Panc1 (cell line): ENCODE results near the gene GOLGA2. TPM values are rescaled to one million over a fixed set of nuclear protein-coding genes. Genes with fewer than 3 reads are reported as not detected.

ENCODE experiments used
- ATAC-seq: fragments of 200-7000 bp; cut with Tn5 transposase; 2 replicates; pipeline ENCODE4 v1.9.1; 2020; ENCODE audit warnings: mild to moderate bottlenecking, moderate library complexity
- BruUV-seq: library from RNA; stranded (reverse); fragments of 400-500 nt; replicated peaks from 2 replicates; lab custom pipeline; 2021; lab: Mats Ljungman, UMichigan
- CTCF ChIA-PET: fragments of 300-600 bp; sonication (Branson Sonifier 250); formaldehyde crosslinking; loops from one replicate; lab custom pipeline; 2022; ENCODE audit warnings: antibody characterized with exemption; lab: Charles Lee
- POLR2A ChIA-PET: fragments of 300-600 bp; sonication (Branson Sonifier 250); formaldehyde crosslinking; loops from one replicate; lab custom pipeline; 2022; ENCODE audit warnings: antibody characterized with exemption; lab: Charles Lee
- DNase-seq: peaks from one replicate; pipeline ENCODE4 v3.0.0-alpha.2; 2010; ENCODE audit warnings: low read depth, low spot score
- H3K27ac ChIP-seq: 2 replicates; pipeline ENCODE4 v1.5.1; 2011; ENCODE audit warnings: mild to moderate bottlenecking, low read length, inconsistent platforms
- H3K27me3 ChIP-seq: fragments of 200-500 bp; sonication (Bioruptor generic); 2 replicates; pipeline ENCODE4 v1.6.0; 2014; ENCODE audit warnings: low read length, inconsistent platforms; ENCODE audit not compliant: control insufficient read depth, insufficient read depth
- H3K36me3 ChIP-seq: fragments of 200-500 bp; sonication (Bioruptor generic); 2 replicates; pipeline ENCODE4 v1.5.1; 2014; ENCODE audit warnings: inconsistent platforms, mild to moderate bottlenecking, low read length, moderate library complexity; ENCODE audit not compliant: control insufficient read depth, insufficient read depth
- H3K4me1 ChIP-seq: 2 replicates; pipeline ENCODE4 v1.5.1; 2011; ENCODE audit warnings: inconsistent platforms, mild to moderate bottlenecking, low read length, moderate library complexity; ENCODE audit not compliant: control insufficient read depth, insufficient read depth
- H3K4me3 ChIP-seq, 2 experiments: 2 replicates each; pipeline ENCODE4 v1.5.1; 2011 to 2012; ENCODE audit warnings: low read depth in 2 of 2, low read length in 2 of 2, mild to moderate bottlenecking in 2 of 2, inconsistent platforms in 1 of 2, moderate library complexity in 1 of 2
- H3K9me3 ChIP-seq: fragments of 200-500 bp; sonication (Bioruptor generic); 2 replicates; pipeline ENCODE4 v1.5.1; 2014; ENCODE audit warnings: low read depth, mild to moderate bottlenecking, inconsistent platforms, low read length, moderate library complexity; ENCODE audit not compliant: control insufficient read depth, insufficient read depth
- POLR2AphosphoS5 ChIP-seq: IDR thresholded peaks from 2 replicates; pipeline ENCODE4 v1.6.1; 2012; ENCODE audit warnings: mild to moderate bottlenecking, low read depth, low read length, moderate library complexity
- SIN3A ChIP-seq: IDR thresholded peaks from 2 replicates; pipeline ENCODE4 v1.6.1; 2012; ENCODE audit warnings: low read depth, mild to moderate bottlenecking, low read length, moderate library complexity, borderline replicate concordance; ENCODE audit not compliant: insufficient read depth
- TCF7L2 ChIP-seq: IDR thresholded peaks from 2 replicates; pipeline ENCODE4 v1.6.1; 2011; ENCODE audit warnings: mild to moderate bottlenecking, low read depth, low read length, inconsistent platforms
- in situ Hi-C: cut with HindIII; loops from 2 replicates; pipeline ENCODE4 v1.10.0; 2016; ENCODE audit warnings: low sequenced_read_pairs, low pct_unique_long_range_greater_than_20kb
- intact Hi-C: fragments of 100-400 bp; cut with micrococcal nuclease; formaldehyde crosslinking; loops from one replicate; pipeline ENCODE4 v1.10.0; 2022; ENCODE audit not compliant: unreplicated experiment
- total RNA-seq: library from RNA; stranded (reverse); gene quantifications from one replicate; pipeline ENCODE4 v1.2.1, GENCODE V29; 2021; ENCODE audit not compliant: unreplicated experiment
- TF ChIP-seq, protein P1 (sequence below): fragments of 450-650 bp; IDR thresholded peaks from 2 replicates; pipeline ENCODE4 v1.5.1; 2017; ENCODE audit warnings: mild to moderate bottlenecking
- TF ChIP-seq, protein P2 (sequence below), 2 experiments: IDR thresholded peaks; 2 replicates each; pipeline ENCODE4 v1.6.1; 2011 to 2012; ENCODE audit warnings: low read depth in 2 of 2, control low read depth in 1 of 2, low read length in 1 of 2, mild to moderate bottlenecking in 1 of 2, moderate library complexity in 1 of 2; ENCODE audit not compliant: insufficient read depth in 1 of 2

Gene GOLGA2
- total RNA-seq, 1 experiment from 2014 or later, result 69.6 TPM

DNA sequence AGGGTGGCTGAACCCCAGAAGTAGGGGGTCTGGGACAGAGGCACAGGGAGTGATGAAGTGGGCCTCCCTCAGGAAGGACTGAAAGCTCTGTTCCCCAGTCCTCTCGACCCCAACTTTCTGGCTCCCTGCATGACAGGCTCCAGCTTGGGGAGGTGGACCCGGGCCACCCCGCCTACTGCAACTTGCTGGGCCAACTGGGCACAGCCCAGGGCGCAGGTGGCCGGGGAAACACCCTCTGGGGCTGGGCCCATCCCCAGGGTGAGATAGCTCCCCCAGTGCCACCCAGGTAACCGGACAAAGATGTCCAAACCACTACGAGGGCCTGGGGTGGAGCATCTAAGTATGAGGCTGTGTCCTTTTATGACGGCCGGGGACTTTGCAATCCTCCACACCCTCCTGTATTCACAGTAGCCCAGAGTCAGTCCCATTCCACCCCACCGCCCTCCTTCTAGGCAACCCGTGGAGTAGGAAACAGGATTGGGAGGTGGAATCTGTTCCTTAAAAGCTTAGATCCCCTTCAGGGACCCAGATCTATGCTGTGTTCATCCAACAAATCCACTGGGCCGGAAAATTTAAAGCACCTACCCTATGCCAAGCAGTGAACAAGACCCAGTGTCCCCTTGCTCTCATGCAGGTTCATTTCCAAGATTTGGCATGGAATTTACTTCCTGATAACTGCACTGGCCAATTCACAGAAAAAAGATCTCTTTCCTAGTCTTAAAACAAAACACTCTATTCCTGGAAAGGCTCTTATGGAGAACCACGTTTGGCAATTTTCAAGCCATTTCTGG, 52.7 kb downstream of the GOLGA2 start:
- TF ChIP-seq SIN3A, result no peak
- no peak for TF ChIP-seq TCF7L2
- TF ChIP-seq, protein P1, sequence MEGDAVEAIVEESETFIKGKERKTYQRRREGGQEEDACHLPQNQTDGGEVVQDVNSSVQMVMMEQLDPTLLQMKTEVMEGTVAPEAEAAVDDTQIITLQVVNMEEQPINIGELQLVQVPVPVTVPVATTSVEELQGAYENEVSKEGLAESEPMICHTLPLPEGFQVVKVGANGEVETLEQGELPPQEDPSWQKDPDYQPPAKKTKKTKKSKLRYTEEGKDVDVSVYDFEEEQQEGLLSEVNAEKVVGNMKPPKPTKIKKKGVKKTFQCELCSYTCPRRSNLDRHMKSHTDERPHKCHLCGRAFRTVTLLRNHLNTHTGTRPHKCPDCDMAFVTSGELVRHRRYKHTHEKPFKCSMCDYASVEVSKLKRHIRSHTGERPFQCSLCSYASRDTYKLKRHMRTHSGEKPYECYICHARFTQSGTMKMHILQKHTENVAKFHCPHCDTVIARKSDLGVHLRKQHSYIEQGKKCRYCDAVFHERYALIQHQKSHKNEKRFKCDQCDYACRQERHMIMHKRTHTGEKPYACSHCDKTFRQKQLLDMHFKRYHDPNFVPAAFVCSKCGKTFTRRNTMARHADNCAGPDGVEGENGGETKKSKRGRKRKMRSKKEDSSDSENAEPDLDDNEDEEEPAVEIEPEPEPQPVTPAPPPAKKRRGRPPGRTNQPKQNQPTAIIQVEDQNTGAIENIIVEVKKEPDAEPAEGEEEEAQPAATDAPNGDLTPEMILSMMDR, result no peak
- TF ChIP-seq POLR2AphosphoS5, result no peak
- TF ChIP-seq, protein P2, sequence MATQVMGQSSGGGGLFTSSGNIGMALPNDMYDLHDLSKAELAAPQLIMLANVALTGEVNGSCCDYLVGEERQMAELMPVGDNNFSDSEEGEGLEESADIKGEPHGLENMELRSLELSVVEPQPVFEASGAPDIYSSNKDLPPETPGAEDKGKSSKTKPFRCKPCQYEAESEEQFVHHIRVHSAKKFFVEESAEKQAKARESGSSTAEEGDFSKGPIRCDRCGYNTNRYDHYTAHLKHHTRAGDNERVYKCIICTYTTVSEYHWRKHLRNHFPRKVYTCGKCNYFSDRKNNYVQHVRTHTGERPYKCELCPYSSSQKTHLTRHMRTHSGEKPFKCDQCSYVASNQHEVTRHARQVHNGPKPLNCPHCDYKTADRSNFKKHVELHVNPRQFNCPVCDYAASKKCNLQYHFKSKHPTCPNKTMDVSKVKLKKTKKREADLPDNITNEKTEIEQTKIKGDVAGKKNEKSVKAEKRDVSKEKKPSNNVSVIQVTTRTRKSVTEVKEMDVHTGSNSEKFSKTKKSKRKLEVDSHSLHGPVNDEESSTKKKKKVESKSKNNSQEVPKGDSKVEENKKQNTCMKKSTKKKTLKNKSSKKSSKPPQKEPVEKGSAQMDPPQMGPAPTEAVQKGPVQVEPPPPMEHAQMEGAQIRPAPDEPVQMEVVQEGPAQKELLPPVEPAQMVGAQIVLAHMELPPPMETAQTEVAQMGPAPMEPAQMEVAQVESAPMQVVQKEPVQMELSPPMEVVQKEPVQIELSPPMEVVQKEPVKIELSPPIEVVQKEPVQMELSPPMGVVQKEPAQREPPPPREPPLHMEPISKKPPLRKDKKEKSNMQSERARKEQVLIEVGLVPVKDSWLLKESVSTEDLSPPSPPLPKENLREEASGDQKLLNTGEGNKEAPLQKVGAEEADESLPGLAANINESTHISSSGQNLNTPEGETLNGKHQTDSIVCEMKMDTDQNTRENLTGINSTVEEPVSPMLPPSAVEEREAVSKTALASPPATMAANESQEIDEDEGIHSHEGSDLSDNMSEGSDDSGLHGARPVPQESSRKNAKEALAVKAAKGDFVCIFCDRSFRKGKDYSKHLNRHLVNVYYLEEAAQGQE (IDR thresholded peaks at IDR 0.05; ENCODE audit: insufficient read depth in 1 of 2, low read depth in 2 of 2, low read length in 1 of 2), result no peak
- ChIA-PET CTCF (no interaction called here), POLR2A (no interaction called here)
- BruUV-seq, result no TSS peak
- in situ Hi-C loops, result no loop called here
- Histone ChIP-seq H3K27ac (no peak overlapping the region), H3K9me3 (no peaks in the 10 kb centered on the region), H3K36me3 (no peaks in the 10 kb centered on the region), H3K4me1 (no peaks in the 10 kb centered on the region; the same call in 1 of the 2 replicates), H3K4me3 (no peak overlapping the region), H3K27me3 (no peaks in the 10 kb centered on the region)
- DNase-seq (no peak), ATAC-seq (no peak)
- intact Hi-C loops, result no loop called here

DNA sequence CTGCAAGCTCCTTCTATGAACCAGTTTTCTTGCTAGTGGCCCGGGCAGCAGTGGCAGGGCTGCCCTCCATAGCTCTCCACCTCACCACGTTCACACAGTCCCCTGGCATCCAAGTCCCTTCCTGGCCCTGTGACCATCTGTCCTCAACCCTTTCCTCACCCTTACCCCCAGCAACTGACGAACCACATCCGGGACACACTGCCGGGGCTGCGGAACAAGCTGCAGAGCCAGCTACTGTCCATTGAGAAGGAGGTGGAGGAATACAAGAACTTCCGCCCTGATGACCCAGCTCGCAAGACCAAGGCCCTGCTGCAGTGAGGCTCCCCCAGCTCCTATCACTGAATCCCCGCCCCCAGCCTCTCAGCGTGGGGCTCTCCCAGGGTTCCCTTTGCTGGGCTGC, 53.8 kb downstream of the GOLGA2 start:
- ATAC-seq (no peak), DNase-seq (no peak)
- no peaks in the 10 kb centered on the region for H3K9me3 ChIP-seq
- H3K36me3 ChIP-seq, result no peaks in the 10 kb centered on the region
- CTCF ChIA-PET, result interaction anchor here (0.6 kb wide), 1 partner anchor 29 kb away, joined by 3 read pairs; no protein-coding TSS in a partner anchor
- intact Hi-C loops (no loop called here), in situ Hi-C loops (no loop called here)
- no peak overlapping the region for H3K4me3 ChIP-seq
- TF ChIP-seq, protein P2 (IDR thresholded peaks at IDR 0.05; ENCODE audit: insufficient read depth in 1 of 2, low read depth in 2 of 2, low read length in 1 of 2), result no peak
- TF ChIP-seq TCF7L2 (no peak), SIN3A (no peak), POLR2AphosphoS5 (no peak)
- TF ChIP-seq, protein P1, result no peak
- no peak overlapping the region for H3K27ac ChIP-seq
- POLR2A ChIA-PET, result no interaction called here
- BruUV-seq, result no TSS peak
- no peaks in the 10 kb centered on the region for H3K27me3 ChIP-seq
- H3K4me1 ChIP-seq, result no peaks in the 10 kb centered on the region; the same call in 1 of the 2 replicates
